AG09309 (cell line): ENCODE data around the gene ZGPAT.
A peak's percentile ranks its signal among the peaks of the same experiment; 100 is the strongest.

Source experiments
- DNase-seq: peaks from one replicate; pipeline ENCODE4 v3.0.0-alpha.2; 2010; ENCODE audit warnings: low read depth
- H3K4me3 ChIP-seq: 2 replicates; pipeline ENCODE4 v1.5.1; 2011; ENCODE audit warnings: mild to moderate bottlenecking, low read depth, low read length, moderate library complexity; ENCODE audit not compliant: control insufficient read depth
- CTCF ChIP-seq: IDR thresholded peaks from 2 replicates; pipeline ENCODE4 v1.5.1; 2011; ENCODE audit warnings: mild to moderate bottlenecking, low read depth, low read length, inconsistent platforms; ENCODE audit not compliant: insufficient read depth, control insufficient read depth; ENCODE audit errors: missing control alignments

The ZGPAT gene

GRCh38 chr20:63678667-63679465 is 29.0 kb upstream of the ZGPAT start:
- H3K4me3 ChIP-seq: no peak overlapping the region
- no peak for TF ChIP-seq CTCF
- DNase-seq: no peak

- TF ChIP-seq CTCF: no peak
- no peak for DNase-seq
- no peak overlapping the region for H3K4me3 ChIP-seq
Observed at GRCh38 chr20:63679799-63680305, 28.0 kb upstream of the ZGPAT start.

GRCh38 chr20:63680427-63680826 is 27.4 kb upstream of the ZGPAT start:
- DNase-seq: no peak
- H3K4me3 ChIP-seq: no peak overlapping the region
- TF ChIP-seq CTCF: no peak

GRCh38 chr20:63680857-63681608 is 26.8 kb upstream of the ZGPAT start:
- DNase-seq: no peak
- TF ChIP-seq CTCF: no peak
- no peak overlapping the region for H3K4me3 ChIP-seq

- TF ChIP-seq CTCF: no peak
- DNase-seq: no peak
- no peak overlapping the region for H3K4me3 ChIP-seq
Observed at GRCh38 chr20:63681609-63682142, 26.2 kb upstream of the ZGPAT start.

GRCh38 chr20:63682384-63683139 is 25.3 kb upstream of the ZGPAT start:
- DNase-seq: peak; percentile 88
- no peak overlapping the region for H3K4me3 ChIP-seq
- no peak for TF ChIP-seq CTCF
